A549 (cell line): ENCODE results near the gene NEURL2. TPM values are rescaled to one million over a fixed set of nuclear protein-coding genes. Genes with fewer than 3 reads are reported as not detected.

Experiments used
- ATAC-seq, 2 experiments: fragments of 200-7000 bp in 1 of 2; fragments of >200 bp in 1 of 2; cut with Nextera tagmentation in 1 of 2; cut with Tn5 transposase in 1 of 2; 3 replicates each; pipeline versions ENCODE4 v1.8.0 to v1.9.1; 2018 to 2020; ENCODE audit warnings: mild to moderate bottlenecking in 1 of 2, moderate library complexity in 1 of 2
- CTCF ChIA-PET: fragments of 300-600 bp; sonication (Branson Sonifier 250); formaldehyde crosslinking; extraction: SDS; loops from one replicate; lab custom pipeline; 2021; ENCODE audit warnings: antibody characterized with exemption, inconsistent platforms; lab: Yijun Ruan, JAX
- POLR2A ChIA-PET: fragments of 350-600 bp; formaldehyde crosslinking; extraction: SDS; loops from one replicate; lab custom pipeline; 2021; ENCODE audit warnings: antibody characterized with exemption, inconsistent platforms; lab: Yijun Ruan, JAX
- DNase-seq, 2 experiments: peaks; one replicate each; pipeline versions ENCODE4 v3.0.0 to v3.0.0-alpha.2; 2011 to 2016; ENCODE audit warnings: low read depth in 1 of 2, low spot score in 1 of 2
- FAIRE-seq: peaks from 2 replicates; lab custom pipeline; 2011; peaks lifted over from hg19 to GRCh38; lab: Jason Lieb, UNC
- H3K27ac ChIP-seq, 2 experiments: fragments of >200 bp; sonication (Bioruptor Twin); formaldehyde crosslinking; 3 replicates each; pipeline ENCODE4 v1.5.1; 2016 to 2017
- H3K4me1 ChIP-seq: fragments of >200 bp; sonication (Bioruptor Twin); formaldehyde crosslinking; 3 replicates; pipeline ENCODE4 v1.6.1; 2016
- H3K4me2 ChIP-seq: fragments of >200 bp; sonication (Bioruptor Twin); formaldehyde crosslinking; 3 replicates; pipeline ENCODE4 v1.6.1; 2016
- H3K4me3 ChIP-seq: fragments of >200 bp; sonication (Bioruptor Twin); formaldehyde crosslinking; 3 replicates; pipeline ENCODE4 v1.5.1; 2016
- H3K9me3 ChIP-seq: fragments of >200 bp; sonication (Bioruptor Twin); formaldehyde crosslinking; 3 replicates; pipeline ENCODE4 v1.6.1; 2016
- BHLHE40 ChIP-seq: IDR thresholded peaks from 2 replicates; pipeline ENCODE4 v1.6.1; 2012; ENCODE audit warnings: low read depth, low read length, inconsistent platforms
- CBX2 ChIP-seq: fragments of 200-600 bp; sonication (generic); IDR thresholded peaks from 2 replicates; pipeline ENCODE4 v1.6.1; 2016; ENCODE audit warnings: low read depth, mild to moderate bottlenecking, borderline replicate concordance
- CBX8 ChIP-seq: fragments of 200-600 bp; sonication (generic); IDR thresholded peaks from 2 replicates; pipeline ENCODE4 v1.6.1; 2016
- CHD2 ChIP-seq: fragments of 150-350 bp; IDR thresholded peaks from 2 replicates; pipeline ENCODE4 v1.6.1; 2014; ENCODE audit warnings: low read length; ENCODE audit not compliant: partially characterized antibody
- CHD4 ChIP-seq: fragments of 200-600 bp; sonication (generic); IDR thresholded peaks from 2 replicates; pipeline ENCODE4 v1.6.1; 2016; ENCODE audit warnings: antibody characterized with exemption, mild to moderate bottlenecking, borderline replicate concordance
- FOXS1 ChIP-seq: fragments of 250-450 bp; sonication (Bioruptor Pico); IDR thresholded peaks from 2 replicates; pipeline ENCODE4 v1.5.0; 2020; ENCODE audit warnings: mild to moderate bottlenecking, moderate library complexity
- GATA3 ChIP-seq: IDR thresholded peaks from 2 replicates; pipeline ENCODE4 v1.6.1; 2012; ENCODE audit warnings: borderline replicate concordance
- HEYL ChIP-seq: fragments of 250-450 bp; sonication (Bioruptor Pico); IDR thresholded peaks from 2 replicates; pipeline ENCODE4 v1.8.0; 2021; ENCODE audit warnings: mild to moderate bottlenecking, moderate library complexity
- HOXB13 ChIP-seq: fragments of 250-450 bp; sonication (Bioruptor Pico); IDR thresholded peaks from 2 replicates; pipeline ENCODE4 v1.5.0; 2020; ENCODE audit warnings: low read depth, mild to moderate bottlenecking, moderate library complexity
- HOXB5 ChIP-seq: fragments of 250-450 bp; sonication (Bioruptor Pico); IDR thresholded peaks from 2 replicates; pipeline ENCODE4 v1.5.0; 2020; ENCODE audit warnings: mild to moderate bottlenecking, moderate library complexity
- JUN ChIP-seq, 2 experiments: fragments of >200 bp; sonication (Bioruptor Twin); formaldehyde crosslinking; IDR thresholded peaks; 2 replicates in 1 of 2; 3 replicates in 1 of 2; pipeline ENCODE4 v1.6.1; 2016 to 2017
- MAZ ChIP-seq: fragments of 150-350 bp; IDR thresholded peaks from 2 replicates; pipeline ENCODE4 v1.6.1; 2014; ENCODE audit warnings: antibody characterized with exemption, low read depth, low read length, borderline replicate concordance
- MYC ChIP-seq: IDR thresholded peaks from 2 replicates; pipeline ENCODE4 v1.6.1; 2012; ENCODE audit warnings: mild to moderate bottlenecking, inconsistent platforms, low read length, improper control_type of control experiment, borderline replicate concordance
- NPAS2 ChIP-seq: fragments of 250-450 bp; sonication (Bioruptor Pico); IDR thresholded peaks from 2 replicates; pipeline ENCODE4 v1.8.0; 2022; ENCODE audit warnings: mild to moderate bottlenecking, moderate library complexity, borderline replicate concordance
- POLR2AphosphoS2 ChIP-seq: conservative IDR thresholded peaks from 2 replicates; pipeline ENCODE4 v1.6.1; 2012; ENCODE audit warnings: low read length, improper control_type of control experiment, inconsistent platforms
- RARB ChIP-seq: fragments of 250-450 bp; sonication (Bioruptor Pico); IDR thresholded peaks from 2 replicates; pipeline ENCODE4 v1.8.0; 2021; ENCODE audit warnings: mild to moderate bottlenecking, moderate library complexity
- RCOR1 ChIP-seq: fragments of 150-350 bp; IDR thresholded peaks from 2 replicates; pipeline ENCODE4 v1.6.1; 2014; ENCODE audit warnings: antibody characterized with exemption, low read length, low read depth
- RFX5 ChIP-seq: fragments of 450-650 bp; IDR thresholded peaks from 2 replicates; pipeline ENCODE4 v1.7.1; 2014; ENCODE audit warnings: antibody characterized with exemption, mild to moderate bottlenecking, moderate library complexity
- RNF2 ChIP-seq: fragments of 200-600 bp; sonication (generic); IDR thresholded peaks from 2 replicates; pipeline ENCODE4 v1.6.1; 2016; ENCODE audit warnings: low read depth, mild to moderate bottlenecking, antibody characterized with exemption, moderate library complexity, borderline replicate concordance
- SREBF2 ChIP-seq: fragments of 450-650 bp; IDR thresholded peaks from 2 replicates; pipeline ENCODE4 v1.6.1; 2014; ENCODE audit warnings: mild to moderate bottlenecking, moderate library complexity
- ZC3H11A ChIP-seq: fragments of 450-650 bp; IDR thresholded peaks from 2 replicates; pipeline ENCODE4 v1.6.1; 2014; ENCODE audit warnings: antibody characterized with exemption, mild to moderate bottlenecking
- ZFP36 ChIP-seq: fragments of 450-650 bp; IDR thresholded peaks from 2 replicates; pipeline ENCODE4 v1.6.1; 2014; ENCODE audit warnings: borderline replicate concordance; ENCODE audit not compliant: partially characterized antibody
- ZNF302 ChIP-seq: fragments of 250-450 bp; sonication (Bioruptor Pico); IDR thresholded peaks from 2 replicates; pipeline ENCODE4 v1.9.0; 2021; ENCODE audit warnings: inconsistent platforms, mild to moderate bottlenecking, moderate library complexity
- WGBS: methylation state at CpG from one replicate; pipeline ENCODE4 v1.1.6; 2017; ENCODE audit errors: missing lambda C conversion rate; 5-methylcytosine and 5-hydroxymethylcytosine counted together
- polyA plus RNA-seq, 4 experiments: library from polyadenylated mRNA; depleted of rRNA in 3 of 4; stranded (reverse); fragments of >200 nt; fragmentation: RNase III in 1 of 4; extraction: RNeasy Plus Mini Kit Qiagen cat#74134 plus additional on column Dnase treatment in 1 of 4; gene quantifications; 2 replicates in 3 of 4; 3 replicates in 1 of 4; pipeline ENCODE4 v1.2.3, GENCODE V29; 2011 to 2017
- TF ChIP-seq, protein P1 (sequence below): fragments of 250-450 bp; sonication (Bioruptor Pico); IDR thresholded peaks from 2 replicates; pipeline ENCODE4 v1.5.0; 2021; ENCODE audit warnings: mild to moderate bottlenecking, moderate library complexity, borderline replicate concordance
- TF ChIP-seq, protein P2 (sequence below): IDR thresholded peaks from 2 replicates; pipeline ENCODE4 v1.6.1; 2012; ENCODE audit warnings: low read depth, borderline replicate concordance
- TF ChIP-seq, protein P3 (sequence below): IDR thresholded peaks from 2 replicates; pipeline ENCODE4 v1.6.1; 2012
- TF ChIP-seq, protein P4 (sequence below): fragments of >200 bp; sonication (Bioruptor Twin); formaldehyde crosslinking; IDR thresholded peaks from 3 replicates; pipeline ENCODE4 v1.6.1; 2016

NEURL2 gene
- polyA plus RNA-seq, 2 of the 4 experiments (the other 2 are of a cell fraction), result 0.57 to 1.4 TPM

DNA sequence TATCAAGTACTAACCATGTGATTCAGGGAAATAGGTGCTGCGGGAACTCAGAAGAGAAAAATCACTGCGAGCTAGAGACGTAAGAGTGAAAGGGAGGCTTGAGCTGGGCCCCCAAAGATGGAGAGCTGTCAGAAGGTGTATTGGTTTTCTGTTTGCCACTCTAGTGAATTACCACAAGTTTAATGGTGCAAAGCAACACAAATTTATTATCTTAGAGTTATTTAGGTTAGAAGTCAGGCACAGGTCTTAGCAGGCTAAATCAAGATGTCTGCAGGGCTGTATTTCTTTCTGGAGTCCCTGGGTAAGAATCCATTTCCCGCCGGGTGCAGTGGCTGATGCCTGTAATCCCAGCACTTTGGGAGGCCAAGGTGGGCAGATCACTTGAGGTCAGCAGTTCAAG is 31.1 kb downstream of the NEURL2 start:
- H3K4me3 ChIP-seq, result no peak overlapping the region
- FAIRE-seq (no peak), ATAC-seq (no peak), DNase-seq (no peak)
- ChIA-PET POLR2A (no interaction called here), CTCF (no interaction called here)
- WGBS, result 92% methylated on average over 5 of the region's 5 CpGs
- no peak overlapping the region for H3K27ac ChIP-seq
- H3K4me2 ChIP-seq, result no peak overlapping the region
- H3K4me1 ChIP-seq, result peaks cover 22% of the 10 kb centered on the region; the same call in 2 of the 3 replicates
- TF ChIP-seq FOXS1 (CRISPR knock-in tag), result no peak
- TF ChIP-seq, protein P1, sequence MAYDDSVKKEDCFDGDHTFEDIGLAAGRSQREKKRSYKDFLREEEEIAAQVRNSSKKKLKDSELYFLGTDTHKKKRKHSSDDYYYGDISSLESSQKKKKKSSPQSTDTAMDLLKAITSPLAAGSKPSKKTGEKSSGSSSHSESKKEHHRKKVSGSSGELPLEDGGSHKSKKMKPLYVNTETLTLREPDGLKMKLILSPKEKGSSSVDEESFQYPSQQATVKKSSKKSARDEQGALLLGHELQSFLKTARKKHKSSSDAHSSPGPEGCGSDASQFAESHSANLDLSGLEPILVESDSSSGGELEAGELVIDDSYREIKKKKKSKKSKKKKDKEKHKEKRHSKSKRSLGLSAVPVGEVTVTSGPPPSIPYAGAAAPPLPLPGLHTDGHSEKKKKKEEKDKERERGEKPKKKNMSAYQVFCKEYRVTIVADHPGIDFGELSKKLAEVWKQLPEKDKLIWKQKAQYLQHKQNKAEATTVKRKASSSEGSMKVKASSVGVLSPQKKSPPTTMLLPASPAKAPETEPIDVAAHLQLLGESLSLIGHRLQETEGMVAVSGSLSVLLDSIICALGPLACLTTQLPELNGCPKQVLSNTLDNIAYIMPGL, result no peak
- no peak for TF ChIP-seq CHD2
- TF ChIP-seq, protein P2, sequence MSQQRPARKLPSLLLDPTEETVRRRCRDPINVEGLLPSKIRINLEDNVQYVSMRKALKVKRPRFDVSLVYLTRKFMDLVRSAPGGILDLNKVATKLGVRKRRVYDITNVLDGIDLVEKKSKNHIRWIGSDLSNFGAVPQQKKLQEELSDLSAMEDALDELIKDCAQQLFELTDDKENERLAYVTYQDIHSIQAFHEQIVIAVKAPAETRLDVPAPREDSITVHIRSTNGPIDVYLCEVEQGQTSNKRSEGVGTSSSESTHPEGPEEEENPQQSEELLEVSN, result no peak
- TF ChIP-seq RARB (CRISPR knock-in tag), result no peak
- no peak for TF ChIP-seq HEYL (CRISPR knock-in tag)
- TF ChIP-seq ZNF302 (CRISPR knock-in tag), result no peak
- no peak for TF ChIP-seq RNF2
- TF ChIP-seq HOXB13, result no peak
- TF ChIP-seq BHLHE40, result no peak
- TF ChIP-seq HOXB5 (CRISPR knock-in tag), result no peak
- no peak for TF ChIP-seq POLR2AphosphoS2
- TF ChIP-seq CBX8, result no peak
- TF ChIP-seq SREBF2, result no peak
- H3K9me3 ChIP-seq, result no peaks in the 10 kb centered on the region

DNA sequence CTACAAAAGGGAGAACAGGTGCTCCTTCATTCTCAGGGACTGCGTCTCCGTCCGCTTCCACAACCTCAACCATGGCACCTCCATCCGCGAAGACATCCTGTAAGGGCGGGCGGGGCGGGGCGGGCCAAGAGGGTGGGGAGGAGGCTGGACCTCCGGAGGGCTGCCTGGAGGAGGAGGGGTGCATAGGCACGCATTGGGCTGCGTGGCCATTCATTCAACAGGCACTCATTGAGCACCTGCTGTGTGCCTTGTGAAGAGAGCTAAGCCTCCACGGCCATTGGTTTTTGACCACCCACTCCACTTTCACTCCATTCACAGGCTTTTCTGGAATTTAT is 33.2 kb downstream of the NEURL2 start:
- peak overlapping the region; percentile 63 for H3K4me3 ChIP-seq
- peak overlapping the region; percentile 95 for H3K4me2 ChIP-seq
- WGBS, result 63% methylated on average over 11 of the region's 13 CpGs
- no peaks in the 10 kb centered on the region for H3K9me3 ChIP-seq
- peaks cover 22% of the 10 kb centered on the region; the same call in 2 of the 3 replicates for H3K4me1 ChIP-seq
- ATAC-seq (peak in 1 of 2 experiments; percentile 10; a peak in 1 of 6 replicates), DNase-seq (no peak), FAIRE-seq (no peak)
- peak; percentile 63 for TF ChIP-seq ZFP36
- TF ChIP-seq RCOR1, result no peak
- POLR2A ChIA-PET, result no interaction called here
- CTCF ChIA-PET, result interaction anchor here (1.2 to 1.3 kb wide), 2 partner anchors 23 to 58 kb away, joined by 3 to 4 read pairs; no protein-coding TSS in a partner anchor
- H3K27ac ChIP-seq, result peak overlapping the region; percentile 74 to 80

DNA sequence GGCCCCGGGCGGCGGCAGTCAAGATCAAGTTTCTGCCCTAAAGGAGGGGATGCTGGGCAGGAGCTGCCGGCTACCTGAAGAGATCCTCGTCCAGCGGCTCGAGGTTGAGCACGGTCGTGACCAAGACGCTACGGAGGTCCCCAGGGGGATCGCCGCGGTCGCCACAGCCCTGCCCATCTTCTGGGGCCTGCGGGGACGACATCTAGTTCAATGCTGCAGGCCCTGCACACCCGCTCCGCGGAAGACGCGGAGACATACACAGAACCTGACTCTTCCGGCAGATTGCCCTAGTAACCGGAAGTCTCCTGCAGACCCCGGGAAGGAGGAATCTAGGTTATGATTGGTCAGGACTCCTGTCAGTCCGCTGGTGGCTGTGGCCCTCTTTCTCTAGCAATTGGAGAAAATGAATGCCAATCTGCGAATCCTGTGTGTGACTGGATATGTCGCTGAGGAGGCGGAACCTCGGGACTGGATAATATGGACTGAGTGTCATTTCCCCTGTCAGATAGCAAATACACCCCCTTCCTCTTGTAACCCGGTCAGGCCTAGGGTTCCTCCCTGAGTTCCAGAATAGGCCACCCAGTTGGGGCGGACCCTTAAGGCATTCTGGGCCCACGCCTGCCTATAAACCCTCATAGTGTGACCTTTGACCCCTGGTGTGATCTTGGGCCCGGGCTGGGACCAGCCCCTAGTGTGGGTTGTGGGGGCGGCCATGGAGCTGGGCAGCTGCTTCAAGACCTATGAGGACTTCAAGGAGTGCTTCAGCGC is 33.7 kb downstream of the NEURL2 start, which contains the start of the genes ACOT8 and ZSWIM3:
ACOT8 (minus strand) TSS at position 279 of the 768 bp plus-strand sequence; CDS start at position 202, 77 bp downstream.
ZSWIM3 (plus strand) TSS at position 501 of the 768 bp plus-strand sequence; CDS start at position 713, 212 bp downstream.
- POLR2A ChIA-PET, result no interaction called here
- DNase-seq (peak; percentile 100), FAIRE-seq (no peak), ATAC-seq (peak; percentile 100)
- Histone ChIP-seq H3K27ac (peak within 1 kb of the TSS; percentile 74 to 86), H3K4me3 (peak within 1 kb of the TSS; percentile 63), H3K9me3 (no peaks in the 10 kb centered on the region), H3K4me2 (peak within 1 kb of the TSS; percentile 95), H3K4me1 (peaks cover 22% of the 10 kb centered on the region; the same call in 2 of the 3 replicates)
- CTCF ChIA-PET, result interaction anchor here (1.0 to 2.5 kb wide), 4 partner anchors 10 to 58 kb away, joined by 4 to 9 read pairs (median 8); no protein-coding TSS in a partner anchor
- 6% methylated on average over 33 of the region's 36 CpGs for WGBS
- TF ChIP-seq RARB (CRISPR knock-in tag) (no peak), ZC3H11A (no peak), FOXS1 (CRISPR knock-in tag) (no peak), MYC (no peak), JUN (IDR thresholded peaks at IDR 0.05) (peak; percentile 8 to 42; a peak in 1 of 5 replicates), RFX5 (peak; percentile 19; the same call in 1 of the 2 replicates), MAZ (no peak), RNF2 (no peak), SREBF2 (no peak), CBX2 (no peak), GATA3 (no peak), CBX8 (no peak), RCOR1 (no peak), CHD4 (no peak), ZNF302 (CRISPR knock-in tag) (no peak), HOXB13 (no peak), NPAS2 (no peak)
- TF ChIP-seq, protein P3, sequence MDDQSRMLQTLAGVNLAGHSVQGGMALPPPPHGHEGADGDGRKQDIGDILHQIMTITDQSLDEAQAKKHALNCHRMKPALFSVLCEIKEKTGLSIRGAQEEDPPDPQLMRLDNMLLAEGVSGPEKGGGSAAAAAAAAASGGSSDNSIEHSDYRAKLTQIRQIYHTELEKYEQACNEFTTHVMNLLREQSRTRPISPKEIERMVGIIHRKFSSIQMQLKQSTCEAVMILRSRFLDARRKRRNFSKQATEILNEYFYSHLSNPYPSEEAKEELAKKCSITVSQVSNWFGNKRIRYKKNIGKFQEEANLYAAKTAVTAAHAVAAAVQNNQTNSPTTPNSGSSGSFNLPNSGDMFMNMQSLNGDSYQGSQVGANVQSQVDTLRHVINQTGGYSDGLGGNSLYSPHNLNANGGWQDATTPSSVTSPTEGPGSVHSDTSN, result peak; percentile 100
- TF ChIP-seq, protein P4, sequence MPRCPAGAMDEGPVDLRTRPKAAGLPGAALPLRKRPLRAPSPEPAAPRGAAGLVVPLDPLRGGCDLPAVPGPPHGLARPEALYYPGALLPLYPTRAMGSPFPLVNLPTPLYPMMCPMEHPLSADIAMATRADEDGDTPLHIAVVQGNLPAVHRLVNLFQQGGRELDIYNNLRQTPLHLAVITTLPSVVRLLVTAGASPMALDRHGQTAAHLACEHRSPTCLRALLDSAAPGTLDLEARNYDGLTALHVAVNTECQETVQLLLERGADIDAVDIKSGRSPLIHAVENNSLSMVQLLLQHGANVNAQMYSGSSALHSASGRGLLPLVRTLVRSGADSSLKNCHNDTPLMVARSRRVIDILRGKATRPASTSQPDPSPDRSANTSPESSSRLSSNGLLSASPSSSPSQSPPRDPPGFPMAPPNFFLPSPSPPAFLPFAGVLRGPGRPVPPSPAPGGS, result no peak; the same call in 2 of the 3 replicates
